Gastroesophageal sphincter (tissue), 3 donors: ENCODE data around the gene NDUFA11.

ENCODE experiments used
- POLR2A ChIP-seq, 2 donors: fragments of 450-650 bp; IDR thresholded peaks; one replicate each; pipeline ENCODE4 v1.6.1; 2017; ENCODE audit warnings: antibody characterized with exemption in 2 of 2, mild to moderate bottlenecking in 2 of 2, moderate library complexity in 1 of 2
- POLR2AphosphoS5 ChIP-seq: sonication (generic); formaldehyde crosslinking; IDR thresholded peaks from one replicate; pipeline ENCODE4 v1.6.1; 2017; ENCODE audit warnings: antibody characterized with exemption
- TF ChIP-seq, protein P1 (sequence below), 4 experiments: fragments of 200-600 bp in 2 of 4; fragments of 450-650 bp in 2 of 4; sonication (generic) in 1 of 4; IDR thresholded peaks; one replicate each; pipeline ENCODE4 v1.5.1; 2017 to 2019; ENCODE audit warnings: antibody characterized with exemption in 4 of 4, mild to moderate bottlenecking in 2 of 4, moderate library complexity in 2 of 4

- TF ChIP-seq POLR2A (IDR thresholded peaks at IDR 0.05): no peak
- TF ChIP-seq, protein P1, sequence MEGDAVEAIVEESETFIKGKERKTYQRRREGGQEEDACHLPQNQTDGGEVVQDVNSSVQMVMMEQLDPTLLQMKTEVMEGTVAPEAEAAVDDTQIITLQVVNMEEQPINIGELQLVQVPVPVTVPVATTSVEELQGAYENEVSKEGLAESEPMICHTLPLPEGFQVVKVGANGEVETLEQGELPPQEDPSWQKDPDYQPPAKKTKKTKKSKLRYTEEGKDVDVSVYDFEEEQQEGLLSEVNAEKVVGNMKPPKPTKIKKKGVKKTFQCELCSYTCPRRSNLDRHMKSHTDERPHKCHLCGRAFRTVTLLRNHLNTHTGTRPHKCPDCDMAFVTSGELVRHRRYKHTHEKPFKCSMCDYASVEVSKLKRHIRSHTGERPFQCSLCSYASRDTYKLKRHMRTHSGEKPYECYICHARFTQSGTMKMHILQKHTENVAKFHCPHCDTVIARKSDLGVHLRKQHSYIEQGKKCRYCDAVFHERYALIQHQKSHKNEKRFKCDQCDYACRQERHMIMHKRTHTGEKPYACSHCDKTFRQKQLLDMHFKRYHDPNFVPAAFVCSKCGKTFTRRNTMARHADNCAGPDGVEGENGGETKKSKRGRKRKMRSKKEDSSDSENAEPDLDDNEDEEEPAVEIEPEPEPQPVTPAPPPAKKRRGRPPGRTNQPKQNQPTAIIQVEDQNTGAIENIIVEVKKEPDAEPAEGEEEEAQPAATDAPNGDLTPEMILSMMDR (IDR thresholded peaks at IDR 0.05): no peak
- TF ChIP-seq POLR2AphosphoS5: peak; percentile 48
Observed at GRCh38 chr19:5870986-5871394, 32.6 kb downstream of the NDUFA11 start.
